Stimulated activated CD4-positive, alpha-beta T cell treated with anti-CD3 and anti-CD28 coated beads, Interleukin-4, amount 100 ng/mL, for 48 hours (primary cell): ENCODE measurements around the gene ESYT3.

Experiments used
- DNase-seq, 2 donors: peaks; one replicate each; pipeline ENCODE4 v3.0.0-alpha.2; 2020; ENCODE audit warnings: low read depth in 2 of 2

Gene ESYT3

GRCh38 chr3:138434276-138434874 lies at the start of gene ESYT3:
Gene ESYT3, plus strand, starts transcription at chr3:138434616. Its CDS starts 183 bp downstream, at chr3:138434799.
- DNase-seq = peak; percentile 45 to 48

- no peak for DNase-seq
These were observed 49.4 kb upstream of the ESYT3 start for GRCh38 chr3:138384976-138385375.

- no peak for DNase-seq
These were observed 45.2 kb upstream of the ESYT3 start for GRCh38 chr3:138389144-138389601.

GRCh38 chr3:138389841-138390581 lies 44.4 kb upstream of the ESYT3 start:
- DNase-seq = no peak

- no peak for DNase-seq
These were observed 43.9 kb upstream of the ESYT3 start for GRCh38 chr3:138390582-138390932.

- no peak for DNase-seq
These were observed 40.3 kb upstream of the ESYT3 start for GRCh38 chr3:138394156-138394555.

- no peak for DNase-seq
These were observed 39.7 kb upstream of the ESYT3 start for GRCh38 chr3:138394686-138395085.

GRCh38 chr3:138395865-138396751 lies 38.3 kb upstream of the ESYT3 start:
- no peak for DNase-seq

GRCh38 chr3:138396752-138397410 lies 37.5 kb upstream of the ESYT3 start:
- no peak for DNase-seq

GRCh38 chr3:138397983-138398382 lies 36.4 kb upstream of the ESYT3 start:
- DNase-seq = no peak

GRCh38 chr3:138398791-138399575 lies 35.4 kb upstream of the ESYT3 start:
- no peak for DNase-seq

- DNase-seq = no peak
These were observed 34.6 kb upstream of the ESYT3 start for GRCh38 chr3:138399766-138400165.

GRCh38 chr3:138400651-138401070 lies 33.8 kb upstream of the ESYT3 start:
- no peak for DNase-seq

- DNase-seq = no peak
These were observed 32.6 kb upstream of the ESYT3 start for GRCh38 chr3:138401834-138402233.

GRCh38 chr3:138404121-138404520 lies 30.3 kb upstream of the ESYT3 start:
- DNase-seq = no peak

GRCh38 chr3:138405001-138405400 lies 29.4 kb upstream of the ESYT3 start:
- DNase-seq = no peak

- no peak for DNase-seq
These were observed 28.9 kb upstream of the ESYT3 start for GRCh38 chr3:138405486-138405885.

GRCh38 chr3:138406606-138407005 lies 27.8 kb upstream of the ESYT3 start:
- DNase-seq = no peak

GRCh38 chr3:138407236-138407907 lies 27.0 kb upstream of the ESYT3 start:
- DNase-seq = no peak

- DNase-seq = no peak
These were observed 25.5 kb upstream of the ESYT3 start for GRCh38 chr3:138408751-138409570.
